IMR-90 (cell line): ENCODE data around the gene SCYGR3. TPM values are rescaled to one million over a fixed set of nuclear protein-coding genes. Genes with fewer than 3 reads are reported as not detected.

ENCODE experiments used
- ATAC-seq: fragments of 200-7000 bp; cut with Tn5 transposase; 2 replicates; pipeline ENCODE4 v1.9.1; 2020; ENCODE audit warnings: low read depth, mild to moderate bottlenecking, moderate library complexity
- BruUV-seq: library from RNA; stranded (reverse); fragments of 400-500 nt; replicated peaks from 2 replicates; lab custom pipeline; 2021; lab: Mats Ljungman, UMichigan
- CTCF ChIA-PET: fragments of 300-600 bp; formaldehyde crosslinking; extraction: SDS; loops from one replicate; lab custom pipeline; 2021; ENCODE audit warnings: antibody characterized with exemption; lab: Yijun Ruan, JAX
- POLR2A ChIA-PET: fragments of 300-600 bp; sonication (Branson Sonifier 250); formaldehyde crosslinking; loops from one replicate; lab custom pipeline; 2022; ENCODE audit warnings: antibody characterized with exemption; ENCODE audit not compliant: unreplicated experiment; lab: Charles Lee
- DNase-seq: peaks from one replicate; pipeline ENCODE4 v3.0.0; 2013
- H2AFZ ChIP-seq: replicated peaks from 2 replicates; pipeline ENCODE3; 2013; ENCODE audit warnings: low read length, mild to moderate bottlenecking; ENCODE audit not compliant: poor library complexity
- H2AK5ac ChIP-seq: 2 replicates; pipeline ENCODE4 v1.6.1; 2013; ENCODE audit warnings: low read depth, low read length, inconsistent platforms
- H2AK9ac ChIP-seq: replicated peaks from 2 replicates; pipeline ENCODE3; 2013; ENCODE audit warnings: mild to moderate bottlenecking, low read depth, low read length, moderate library complexity; ENCODE audit not compliant: poor library complexity
- H2BK120ac ChIP-seq: 2 replicates; pipeline ENCODE4 v1.6.1; 2013; ENCODE audit warnings: low read depth, low read length, inconsistent platforms
- H2BK15ac ChIP-seq: 3 replicates; pipeline ENCODE4 v1.6.1; 2013; ENCODE audit warnings: low read depth, low read length, inconsistent platforms
- H2BK20ac ChIP-seq: 2 replicates; pipeline ENCODE4 v1.6.1; 2013; ENCODE audit warnings: low read depth, mild to moderate bottlenecking, inconsistent platforms, low read length, moderate library complexity
- H2BK5ac ChIP-seq: 2 replicates; pipeline ENCODE4 v1.6.1; 2013; ENCODE audit warnings: mild to moderate bottlenecking, low read depth, low read length, inconsistent platforms; ENCODE audit not compliant: poor library complexity, severe bottlenecking
- H3K14ac ChIP-seq: replicated peaks from 2 replicates; pipeline ENCODE4 v1.6.1; 2013; ENCODE audit warnings: low read depth, low read length, inconsistent platforms
- H3K18ac ChIP-seq: 2 replicates; pipeline ENCODE4 v1.6.1; 2013; ENCODE audit warnings: low read depth, low read length, control low read depth
- H3K23ac ChIP-seq: 2 replicates; pipeline ENCODE4 v1.6.1; 2013; ENCODE audit warnings: low read depth, low read length, inconsistent platforms
- H3K27ac ChIP-seq: 2 replicates; pipeline ENCODE4 v1.5.1; 2013; ENCODE audit warnings: mild to moderate bottlenecking, control low read depth, low read length; ENCODE audit not compliant: insufficient read depth
- H3K27me3 ChIP-seq: 2 replicates; pipeline ENCODE4 v1.6.1; 2013; ENCODE audit warnings: low read length; ENCODE audit not compliant: control insufficient read depth, insufficient read depth
- H3K36me3 ChIP-seq: 2 replicates; pipeline ENCODE4 v1.6.1; 2013; ENCODE audit warnings: low read length, mixed read lengths; ENCODE audit not compliant: control insufficient read depth, insufficient read depth
- H3K4ac ChIP-seq: 2 replicates; pipeline ENCODE4 v1.6.1; 2013; ENCODE audit warnings: low read depth, low read length, inconsistent platforms
- H3K4me1 ChIP-seq: 2 replicates; pipeline ENCODE4 v1.6.1; 2013; ENCODE audit warnings: low read length, mixed read lengths; ENCODE audit not compliant: control insufficient read depth, insufficient read depth
- H3K4me2 ChIP-seq: 2 replicates; pipeline ENCODE4 v1.6.1; 2013; ENCODE audit warnings: low read depth, mild to moderate bottlenecking, control low read depth, low read length, moderate library complexity
- H3K4me3 ChIP-seq: 2 replicates; pipeline ENCODE4 v1.5.1; 2013; ENCODE audit warnings: low read depth, mild to moderate bottlenecking, control low read depth, low read length, moderate library complexity; ENCODE audit not compliant: insufficient read depth
- H3K56ac ChIP-seq: 2 replicates; pipeline ENCODE4 v1.6.1; 2013; ENCODE audit warnings: low read length, inconsistent platforms; ENCODE audit not compliant: insufficient read depth; ENCODE audit errors: extremely low read depth
- H3K79me1 ChIP-seq, 2 experiments: 2 replicates each; pipeline ENCODE4 v1.6.1; 2013; ENCODE audit warnings: low read length in 2 of 2, inconsistent platforms in 1 of 2, low read depth in 1 of 2
- H3K9ac ChIP-seq: 2 replicates; pipeline ENCODE4 v1.6.1; 2013; ENCODE audit warnings: low read depth, low read length, control low read depth
- H3K9me1 ChIP-seq: 2 replicates; pipeline ENCODE4 v1.6.1; 2013; ENCODE audit warnings: low read length, inconsistent platforms; ENCODE audit not compliant: insufficient read depth
- H3K9me3 ChIP-seq: 2 replicates; pipeline ENCODE4 v1.6.1; 2013; ENCODE audit warnings: low read length; ENCODE audit not compliant: control insufficient read depth, insufficient read depth
- H4K20me1 ChIP-seq: 2 replicates; pipeline ENCODE4 v1.6.1; 2013; ENCODE audit warnings: low read length, inconsistent platforms; ENCODE audit not compliant: insufficient read depth
- H4K5ac ChIP-seq: 2 replicates; pipeline ENCODE4 v1.6.1; 2013; ENCODE audit warnings: mild to moderate bottlenecking, low read depth, low read length, control low read depth
- H4K8ac ChIP-seq, 2 experiments: 2 replicates each; pipeline ENCODE4 v1.6.1; 2013; ENCODE audit warnings: low read depth in 2 of 2, low read length in 2 of 2, control low read depth in 1 of 2, inconsistent platforms in 1 of 2
- H4K91ac ChIP-seq: 2 replicates; pipeline ENCODE4 v1.6.1; 2013; ENCODE audit warnings: low read depth, low read length, inconsistent platforms; ENCODE audit not compliant: insufficient read depth
- BHLHE40 ChIP-seq: fragments of 150-350 bp; IDR thresholded peaks from 2 replicates; pipeline ENCODE4 v1.6.1; 2016; ENCODE audit warnings: mild to moderate bottlenecking, low read depth, low read length
- CHD1 ChIP-seq: IDR thresholded peaks from 2 replicates; pipeline ENCODE4 v1.6.1; 2012; ENCODE audit warnings: low read depth, low read length, improper control_type of control experiment
- MAFK ChIP-seq: IDR thresholded peaks from 2 replicates; pipeline ENCODE4 v1.6.1; 2012; ENCODE audit warnings: low read depth, low read length, improper control_type of control experiment
- RFX5 ChIP-seq: IDR thresholded peaks from 2 replicates; pipeline ENCODE4 v1.8.0; 2012; ENCODE audit warnings: low read depth, mild to moderate bottlenecking, low read length, moderate library complexity
- WGBS, 2 experiments: methylation state at CpG; one replicate each; pipeline versions ENCODE4 v1.1.5 to v1.1.7; 2013; ENCODE audit warnings: missing lambda C conversion rate in 2 of 2; ENCODE audit not compliant: insufficient read length in 1 of 2; ENCODE audit errors: extremely low coverage in 2 of 2; 5-methylcytosine and 5-hydroxymethylcytosine counted together
- dilution Hi-C: fragments of 300-500 bp; cut with HindIII; formaldehyde crosslinking; loops from one replicate; pipeline ENCODE4 v1.14.3; 2018; ENCODE audit warnings: low sequenced_read_pairs; ENCODE audit not compliant: unreplicated experiment
- in situ Hi-C: fragments of 300-500 bp; cut with MboI; formaldehyde crosslinking; loops from 3 replicates; pipeline ENCODE4 v1.14.3; 2019; ENCODE audit warnings: low sequenced_read_pairs, inconsistent platforms, mixed read lengths
- intact Hi-C: fragments of 100-400 bp; cut with micrococcal nuclease; formaldehyde crosslinking; loops from 2 replicates; pipeline ENCODE4 v1.10.0; 2022
- polyA plus RNA-seq, 3 experiments: library from polyadenylated mRNA; depleted of rRNA; stranded (reverse); fragments of >200 nt; gene quantifications; 2 replicates each; pipeline ENCODE4 v1.2.3, GENCODE V29; 2012; ENCODE audit warnings: low replicate concordance in 1 of 3
- total RNA-seq: library from RNA; depleted of rRNA; stranded (reverse); fragments of >200 nt; gene quantifications from 2 replicates; pipeline ENCODE4 v1.2.3, GENCODE V29; 2012

Gene SCYGR3
- total and polyA plus RNA-seq, 2 of the 4 experiments (the other 2 are of a cell fraction) = not detected

DNA sequence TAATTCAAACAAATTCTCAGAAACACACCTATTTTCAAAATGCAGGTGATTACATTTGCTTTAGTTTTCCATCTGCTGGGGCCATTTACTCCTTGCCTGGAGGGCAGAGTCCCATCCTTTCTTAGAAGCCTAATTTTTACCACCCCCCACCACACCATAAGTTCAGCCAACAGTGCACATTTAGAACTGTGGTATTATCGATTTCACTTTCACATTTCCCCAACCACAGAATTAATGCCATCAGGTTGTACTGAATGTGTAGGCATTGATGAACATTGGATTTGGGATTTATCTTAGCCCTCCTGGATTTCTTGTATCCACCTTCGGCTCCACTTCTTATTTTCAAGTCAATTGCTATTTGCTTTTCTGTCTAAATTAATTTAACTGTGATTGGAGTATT is 4.5 kb downstream of the SCYGR3 start:
- ATAC-seq (no peak), DNase-seq (no peak)
- H2BK15ac ChIP-seq = no peak overlapping the region
- H3K27me3 ChIP-seq = peaks cover 2% of the 10 kb centered on the region
- in situ Hi-C loops = no loop called here
- no peaks in the 10 kb centered on the region for H3K9me3 ChIP-seq
- H2BK5ac ChIP-seq = no peak overlapping the region
- H3K79me1 ChIP-seq = no peaks in the 10 kb centered on the region
- H3K4me2 ChIP-seq = no peak overlapping the region
- no peak overlapping the region for H2AK5ac ChIP-seq
- no peak overlapping the region for H3K9ac ChIP-seq
- H4K91ac ChIP-seq = no peak overlapping the region
- no peak for TF ChIP-seq BHLHE40
- no peak for TF ChIP-seq CHD1
- no peak for TF ChIP-seq MAFK
- no peak for TF ChIP-seq RFX5
- no peaks in the 10 kb centered on the region for H3K36me3 ChIP-seq
- no peak overlapping the region for H2AFZ ChIP-seq
- no peak overlapping the region for H3K27ac ChIP-seq
- H3K18ac ChIP-seq = no peak overlapping the region
- H4K8ac ChIP-seq = no peak overlapping the region
- WGBS, 2 experiments = no CpG with 5 or more reads among the region's 2 CpGs
- H2AK9ac ChIP-seq = no peak overlapping the region
- H3K23ac ChIP-seq = no peak overlapping the region
- no peak overlapping the region for H3K56ac ChIP-seq
- no peak overlapping the region for H3K14ac ChIP-seq
- BruUV-seq = no TSS peak
- H3K4me1 ChIP-seq = no peaks in the 10 kb centered on the region
- no peak overlapping the region for H4K5ac ChIP-seq
- no peak overlapping the region for H2BK120ac ChIP-seq
- H4K20me1 ChIP-seq = no peaks in the 10 kb centered on the region
- CTCF ChIA-PET = no interaction called here
- dilution Hi-C loops = no loop called here
- intact Hi-C loops = no loop called here
- H3K4ac ChIP-seq = no peak overlapping the region
- no peak overlapping the region for H3K4me3 ChIP-seq
- POLR2A ChIA-PET = no interaction called here
- H2BK20ac ChIP-seq = no peak overlapping the region
- H3K9me1 ChIP-seq = no peaks in the 10 kb centered on the region
